IMR-90 (cell line): ENCODE measurements around the gene ZFYVE26. TPM values are rescaled to one million over a fixed set of nuclear protein-coding genes. Genes with fewer than 3 reads are reported as not detected.

ENCODE experiments used
- ATAC-seq: fragments of 200-7000 bp; cut with Tn5 transposase; 2 replicates; pipeline ENCODE4 v1.9.1; 2020; ENCODE audit warnings: low read depth, mild to moderate bottlenecking, moderate library complexity
- BruUV-seq: library from RNA; stranded (reverse); fragments of 400-500 nt; replicated peaks from 2 replicates; lab custom pipeline; 2021; lab: Mats Ljungman, UMichigan
- CTCF ChIA-PET: fragments of 300-600 bp; formaldehyde crosslinking; extraction: SDS; loops from one replicate; lab custom pipeline; 2021; ENCODE audit warnings: antibody characterized with exemption; lab: Yijun Ruan, JAX
- POLR2A ChIA-PET: fragments of 300-600 bp; sonication (Branson Sonifier 250); formaldehyde crosslinking; loops from one replicate; lab custom pipeline; 2022; ENCODE audit warnings: antibody characterized with exemption; ENCODE audit not compliant: unreplicated experiment; lab: Charles Lee
- DNase-seq: peaks from one replicate; pipeline ENCODE4 v3.0.0; 2013
- H2AFZ ChIP-seq: replicated peaks from 2 replicates; pipeline ENCODE3; 2013; ENCODE audit warnings: low read length, mild to moderate bottlenecking; ENCODE audit not compliant: poor library complexity
- H2AK5ac ChIP-seq: 2 replicates; pipeline ENCODE4 v1.6.1; 2013; ENCODE audit warnings: low read depth, low read length, inconsistent platforms
- H2AK9ac ChIP-seq: replicated peaks from 2 replicates; pipeline ENCODE3; 2013; ENCODE audit warnings: mild to moderate bottlenecking, low read depth, low read length, moderate library complexity; ENCODE audit not compliant: poor library complexity
- H2BK120ac ChIP-seq: 2 replicates; pipeline ENCODE4 v1.6.1; 2013; ENCODE audit warnings: low read depth, low read length, inconsistent platforms
- H2BK15ac ChIP-seq: 3 replicates; pipeline ENCODE4 v1.6.1; 2013; ENCODE audit warnings: low read depth, low read length, inconsistent platforms
- H2BK20ac ChIP-seq: 2 replicates; pipeline ENCODE4 v1.6.1; 2013; ENCODE audit warnings: low read depth, mild to moderate bottlenecking, inconsistent platforms, low read length, moderate library complexity
- H2BK5ac ChIP-seq: 2 replicates; pipeline ENCODE4 v1.6.1; 2013; ENCODE audit warnings: mild to moderate bottlenecking, low read depth, low read length, inconsistent platforms; ENCODE audit not compliant: poor library complexity, severe bottlenecking
- H3K14ac ChIP-seq: replicated peaks from 2 replicates; pipeline ENCODE4 v1.6.1; 2013; ENCODE audit warnings: low read depth, low read length, inconsistent platforms
- H3K18ac ChIP-seq: 2 replicates; pipeline ENCODE4 v1.6.1; 2013; ENCODE audit warnings: low read depth, low read length, control low read depth
- H3K23ac ChIP-seq: 2 replicates; pipeline ENCODE4 v1.6.1; 2013; ENCODE audit warnings: low read depth, low read length, inconsistent platforms
- H3K27ac ChIP-seq: 2 replicates; pipeline ENCODE4 v1.5.1; 2013; ENCODE audit warnings: mild to moderate bottlenecking, control low read depth, low read length; ENCODE audit not compliant: insufficient read depth
- H3K27me3 ChIP-seq: 2 replicates; pipeline ENCODE4 v1.6.1; 2013; ENCODE audit warnings: low read length; ENCODE audit not compliant: control insufficient read depth, insufficient read depth
- H3K36me3 ChIP-seq: 2 replicates; pipeline ENCODE4 v1.6.1; 2013; ENCODE audit warnings: low read length, mixed read lengths; ENCODE audit not compliant: control insufficient read depth, insufficient read depth
- H3K4ac ChIP-seq: 2 replicates; pipeline ENCODE4 v1.6.1; 2013; ENCODE audit warnings: low read depth, low read length, inconsistent platforms
- H3K4me1 ChIP-seq: 2 replicates; pipeline ENCODE4 v1.6.1; 2013; ENCODE audit warnings: low read length, mixed read lengths; ENCODE audit not compliant: control insufficient read depth, insufficient read depth
- H3K4me2 ChIP-seq: 2 replicates; pipeline ENCODE4 v1.6.1; 2013; ENCODE audit warnings: low read depth, mild to moderate bottlenecking, control low read depth, low read length, moderate library complexity
- H3K4me3 ChIP-seq: 2 replicates; pipeline ENCODE4 v1.5.1; 2013; ENCODE audit warnings: low read depth, mild to moderate bottlenecking, control low read depth, low read length, moderate library complexity; ENCODE audit not compliant: insufficient read depth
- H3K56ac ChIP-seq: 2 replicates; pipeline ENCODE4 v1.6.1; 2013; ENCODE audit warnings: low read length, inconsistent platforms; ENCODE audit not compliant: insufficient read depth; ENCODE audit errors: extremely low read depth
- H3K79me1 ChIP-seq, 2 experiments: 2 replicates each; pipeline ENCODE4 v1.6.1; 2013; ENCODE audit warnings: low read length in 2 of 2, inconsistent platforms in 1 of 2, low read depth in 1 of 2
- H3K9ac ChIP-seq: 2 replicates; pipeline ENCODE4 v1.6.1; 2013; ENCODE audit warnings: low read depth, low read length, control low read depth
- H3K9me1 ChIP-seq: 2 replicates; pipeline ENCODE4 v1.6.1; 2013; ENCODE audit warnings: low read length, inconsistent platforms; ENCODE audit not compliant: insufficient read depth
- H3K9me3 ChIP-seq: 2 replicates; pipeline ENCODE4 v1.6.1; 2013; ENCODE audit warnings: low read length; ENCODE audit not compliant: control insufficient read depth, insufficient read depth
- H4K20me1 ChIP-seq: 2 replicates; pipeline ENCODE4 v1.6.1; 2013; ENCODE audit warnings: low read length, inconsistent platforms; ENCODE audit not compliant: insufficient read depth
- H4K5ac ChIP-seq: 2 replicates; pipeline ENCODE4 v1.6.1; 2013; ENCODE audit warnings: mild to moderate bottlenecking, low read depth, low read length, control low read depth
- H4K8ac ChIP-seq, 2 experiments: 2 replicates each; pipeline ENCODE4 v1.6.1; 2013; ENCODE audit warnings: low read depth in 2 of 2, low read length in 2 of 2, control low read depth in 1 of 2, inconsistent platforms in 1 of 2
- H4K91ac ChIP-seq: 2 replicates; pipeline ENCODE4 v1.6.1; 2013; ENCODE audit warnings: low read depth, low read length, inconsistent platforms; ENCODE audit not compliant: insufficient read depth
- CHD1 ChIP-seq: IDR thresholded peaks from 2 replicates; pipeline ENCODE4 v1.6.1; 2012; ENCODE audit warnings: low read depth, low read length, improper control_type of control experiment
- MAZ ChIP-seq: IDR thresholded peaks from 2 replicates; pipeline ENCODE4 v1.6.1; 2012; ENCODE audit warnings: low read depth, mild to moderate bottlenecking, low read length, improper control_type of control experiment, moderate library complexity, borderline replicate concordance
- MXI1 ChIP-seq: IDR thresholded peaks from 2 replicates; pipeline ENCODE4 v1.6.1; 2012; ENCODE audit warnings: low read depth, mild to moderate bottlenecking, low read length, moderate library complexity, borderline replicate concordance
- NFE2L2 ChIP-seq: fragments of 150-350 bp; IDR thresholded peaks from 2 replicates; pipeline ENCODE4 v1.6.1; 2016; ENCODE audit warnings: low read depth, mild to moderate bottlenecking, low read length
- POLR2A ChIP-seq: IDR thresholded peaks from 2 replicates; pipeline ENCODE4 v1.6.1; 2012; ENCODE audit warnings: mild to moderate bottlenecking, low read depth, low read length
- RCOR1 ChIP-seq: IDR thresholded peaks from 2 replicates; pipeline ENCODE4 v1.6.1; 2012; ENCODE audit warnings: mild to moderate bottlenecking, low read length, improper control_type of control experiment; ENCODE audit not compliant: insufficient replicate concordance
- RFX5 ChIP-seq: IDR thresholded peaks from 2 replicates; pipeline ENCODE4 v1.8.0; 2012; ENCODE audit warnings: low read depth, mild to moderate bottlenecking, low read length, moderate library complexity
- SMC3 ChIP-seq: fragments of 150-350 bp; IDR thresholded peaks from 2 replicates; pipeline ENCODE4 v1.6.1; 2016; ENCODE audit warnings: low read depth, mild to moderate bottlenecking, antibody characterized with exemption, low read length, moderate library complexity
- USF2 ChIP-seq: fragments of 150-350 bp; IDR thresholded peaks from 2 replicates; pipeline ENCODE4 v1.6.1; 2017; ENCODE audit warnings: mild to moderate bottlenecking, antibody characterized with exemption, low read length, low read depth
- WGBS, 2 experiments: methylation state at CpG; one replicate each; pipeline versions ENCODE4 v1.1.5 to v1.1.7; 2013; ENCODE audit warnings: missing lambda C conversion rate in 2 of 2; ENCODE audit not compliant: insufficient read length in 1 of 2; ENCODE audit errors: extremely low coverage in 2 of 2; 5-methylcytosine and 5-hydroxymethylcytosine counted together
- dilution Hi-C: fragments of 300-500 bp; cut with HindIII; formaldehyde crosslinking; loops from one replicate; pipeline ENCODE4 v1.14.3; 2018; ENCODE audit warnings: low sequenced_read_pairs; ENCODE audit not compliant: unreplicated experiment
- in situ Hi-C: fragments of 300-500 bp; cut with MboI; formaldehyde crosslinking; loops from 3 replicates; pipeline ENCODE4 v1.14.3; 2019; ENCODE audit warnings: low sequenced_read_pairs, inconsistent platforms, mixed read lengths
- intact Hi-C: fragments of 100-400 bp; cut with micrococcal nuclease; formaldehyde crosslinking; loops from 2 replicates; pipeline ENCODE4 v1.10.0; 2022
- polyA plus RNA-seq, 3 experiments: library from polyadenylated mRNA; depleted of rRNA; stranded (reverse); fragments of >200 nt; gene quantifications; 2 replicates each; pipeline ENCODE4 v1.2.3, GENCODE V29; 2012; ENCODE audit warnings: low replicate concordance in 1 of 3
- total RNA-seq: library from RNA; depleted of rRNA; stranded (reverse); fragments of >200 nt; gene quantifications from 2 replicates; pipeline ENCODE4 v1.2.3, GENCODE V29; 2012

The ZFYVE26 gene
- total and polyA plus RNA-seq, 2 of the 4 experiments (the other 2 are of a cell fraction): 6.0 to 11.1 TPM

- Histone ChIP-seq H3K79me1 (no peaks in the 10 kb centered on the region), H3K27ac (no peak overlapping the region), H3K9me1 (0 out of 2 replicates have a peak, but pooled peaks cover 3% of the 10 kb centered on the region), H3K4me2 (no peak overlapping the region), H4K20me1 (no peaks in the 10 kb centered on the region), H3K4me3 (no peak overlapping the region), H2BK20ac (no peak overlapping the region), H2AK5ac (no peak overlapping the region), H3K9ac (no peak overlapping the region), H3K18ac (no peak overlapping the region), H3K9me3 (no peaks in the 10 kb centered on the region), H2BK5ac (no peak overlapping the region), H3K23ac (no peak overlapping the region), H4K5ac (no peak overlapping the region), H3K27me3 (no peaks in the 10 kb centered on the region), H3K14ac (no peak overlapping the region), H3K4me1 (no peaks in the 10 kb centered on the region), H3K4ac (no peak overlapping the region), H2AFZ (no peak overlapping the region), H3K56ac (no peak overlapping the region), H2AK9ac (no peak overlapping the region), H2BK120ac (no peak overlapping the region), H4K91ac (no peak overlapping the region), H3K36me3 (peaks cover 46% of the 10 kb centered on the region), H4K8ac (no peak overlapping the region), H2BK15ac (no peak overlapping the region)
- POLR2A ChIA-PET: no interaction called here
- intact Hi-C loops: loop anchor here (5.0 kb wide), 1 partner anchor 33 kb away; no protein-coding TSS in a partner anchor
- BruUV-seq: no TSS peak
- DNase-seq (no peak), ATAC-seq (no peak)
- no CpG with 5 or more reads among the region's 4 CpGs for WGBS, 2 experiments
- in situ Hi-C loops: no loop called here
- TF ChIP-seq NFE2L2 (no peak), MXI1 (no peak), USF2 (no peak), RFX5 (no peak), SMC3 (no peak), MAZ (no peak), RCOR1 (no peak), POLR2A (no peak), CHD1 (no peak)
- dilution Hi-C loops: no loop called here
- CTCF ChIA-PET: no interaction called here
Observed at GRCh38 chr14:67800743-67801142, 15.6 kb downstream of the ZFYVE26 start.
